KBM-7 (cell line): Measurements from ENCODE around the gene COL21A1.
"Not testable (repeated sequence)": the region's sequence is repeated elsewhere in the genome, so short reads cannot be mapped to it uniquely, and the experiment has no call there.

Experiments
- DNase-seq: peaks from one replicate; pipeline ENCODE4 v3.0.0-alpha.2; 2015
- in situ Hi-C: fragments of 300-500 bp; cut with MboI; formaldehyde crosslinking; loops from 2 replicates; pipeline ENCODE4 v1.14.3; 2020; ENCODE audit warnings: low sequenced_read_pairs, low pct_unique_long_range_greater_than_20kb, mixed read lengths

Gene COL21A1

GRCh38 chr6:56033401-56033800 lies 214.0 kb downstream of the COL21A1 start:
- no peak for DNase-seq
- in situ Hi-C loops, result no loop called here

- in situ Hi-C loops, result no loop called here
- no peak for DNase-seq
Measured at GRCh38 chr6:56032715-56033260, 214.6 kb downstream of the COL21A1 start.

- in situ Hi-C loops, result no loop called here
- no peak for DNase-seq
Measured at GRCh38 chr6:56027865-56028264, 219.5 kb downstream of the COL21A1 start.

- in situ Hi-C loops, result no loop called here
- DNase-seq, result no peak
Measured at GRCh38 chr6:56026455-56027180, 220.8 kb downstream of the COL21A1 start.

- DNase-seq, result no peak
- in situ Hi-C loops, result no loop called here
Measured at GRCh38 chr6:56025795-56026194, 221.6 kb downstream of the COL21A1 start.

- in situ Hi-C loops, result no loop called here
- DNase-seq, result no peak
Measured at GRCh38 chr6:56024931-56025330, 222.4 kb downstream of the COL21A1 start.

GRCh38 chr6:56023829-56024228 lies 223.6 kb downstream of the COL21A1 start:
- in situ Hi-C loops, result no loop called here

GRCh38 chr6:56022678-56023077 lies 224.7 kb downstream of the COL21A1 start:
- DNase-seq, result no peak
- in situ Hi-C loops, result no loop called here

More at GRCh38 chr6:56023829-56024228, 223.6 kb downstream of the COL21A1 start:
- DNase-seq, result no peak

GRCh38 chr6:56021943-56022342 lies 225.4 kb downstream of the COL21A1 start:
- no peak for DNase-seq
- in situ Hi-C loops, result no loop called here

GRCh38 chr6:56019973-56020372 lies 227.4 kb downstream of the COL21A1 start:
- DNase-seq, result no peak
- in situ Hi-C loops, result no loop called here

- no peak for DNase-seq
- in situ Hi-C loops, result no loop called here
Measured at GRCh38 chr6:56017198-56017597, 230.2 kb downstream of the COL21A1 start.

- in situ Hi-C loops, DNase-seq: not testable (repeated sequence)
Measured at GRCh38 chr6:56014039-56014438, 233.3 kb downstream of the COL21A1 start.

- no peak for DNase-seq
- in situ Hi-C loops, result no loop called here
Measured at GRCh38 chr6:56009636-56010035, 237.7 kb downstream of the COL21A1 start.
